Nephron (organoid): ENCODE results near the gene ARHGEF12.

ENCODE experiments used
- H3K27ac Mint-ChIP-seq, 3 experiments: 2 replicates each; pipeline ENCODE4 v1.8.0; 2020; ENCODE audit warnings: mixed read lengths in 3 of 3, mild to moderate bottlenecking in 2 of 3, moderate library complexity in 1 of 3
- H3K27me3 Mint-ChIP-seq: 2 replicates; pipeline ENCODE4 v1.8.0; 2021; ENCODE audit warnings: low read depth, mild to moderate bottlenecking, moderate library complexity, mixed read lengths
- H3K36me3 Mint-ChIP-seq: 2 replicates; pipeline ENCODE4 v1.8.0; 2020; ENCODE audit warnings: low read depth, mixed read lengths
- H3K4me1 Mint-ChIP-seq: 2 replicates; pipeline ENCODE4 v1.8.0; 2020; ENCODE audit warnings: mixed read lengths
- H3K4me3 Mint-ChIP-seq, 3 experiments: 2 replicates each; pipeline ENCODE4 v1.8.0; 2020; ENCODE audit warnings: mild to moderate bottlenecking in 3 of 3, mixed read lengths in 3 of 3, moderate library complexity in 2 of 3
- H3K9me3 Mint-ChIP-seq: 2 replicates; pipeline ENCODE4 v1.8.0; 2020; ENCODE audit warnings: mixed read lengths
- TF ChIP-seq, protein P1 (sequence below), 3 experiments: fragments of 200-600 bp; sonication (generic); IDR thresholded peaks; one replicate each; pipeline ENCODE4 v1.5.0; 2021; ENCODE audit warnings: antibody characterized with exemption in 3 of 3; ENCODE audit not compliant: unreplicated experiment in 3 of 3

The ARHGEF12 gene

DNA sequence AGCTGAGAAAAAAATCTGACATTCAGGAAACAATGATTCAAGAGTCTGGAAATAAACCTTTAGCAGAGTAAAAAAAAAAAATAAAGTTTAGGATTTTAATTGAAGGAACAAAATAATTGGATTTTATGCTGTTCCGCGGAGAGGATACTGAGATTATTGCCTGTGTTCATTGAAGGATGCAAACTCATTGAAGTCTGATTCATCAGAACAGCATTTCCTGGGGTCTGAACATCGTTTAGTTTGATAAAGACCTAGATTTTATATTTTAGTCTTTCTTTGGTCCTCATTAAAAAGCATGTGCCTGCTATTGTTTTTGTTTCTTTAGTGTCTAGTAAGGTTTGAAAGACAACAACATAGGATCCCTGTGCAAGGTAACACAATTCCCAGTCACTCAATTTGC is 6.7 kb upstream of the ARHGEF12 start:
- H3K9me3 Mint-ChIP-seq: no peaks in the 10 kb centered on the region
- TF ChIP-seq, protein P1, sequence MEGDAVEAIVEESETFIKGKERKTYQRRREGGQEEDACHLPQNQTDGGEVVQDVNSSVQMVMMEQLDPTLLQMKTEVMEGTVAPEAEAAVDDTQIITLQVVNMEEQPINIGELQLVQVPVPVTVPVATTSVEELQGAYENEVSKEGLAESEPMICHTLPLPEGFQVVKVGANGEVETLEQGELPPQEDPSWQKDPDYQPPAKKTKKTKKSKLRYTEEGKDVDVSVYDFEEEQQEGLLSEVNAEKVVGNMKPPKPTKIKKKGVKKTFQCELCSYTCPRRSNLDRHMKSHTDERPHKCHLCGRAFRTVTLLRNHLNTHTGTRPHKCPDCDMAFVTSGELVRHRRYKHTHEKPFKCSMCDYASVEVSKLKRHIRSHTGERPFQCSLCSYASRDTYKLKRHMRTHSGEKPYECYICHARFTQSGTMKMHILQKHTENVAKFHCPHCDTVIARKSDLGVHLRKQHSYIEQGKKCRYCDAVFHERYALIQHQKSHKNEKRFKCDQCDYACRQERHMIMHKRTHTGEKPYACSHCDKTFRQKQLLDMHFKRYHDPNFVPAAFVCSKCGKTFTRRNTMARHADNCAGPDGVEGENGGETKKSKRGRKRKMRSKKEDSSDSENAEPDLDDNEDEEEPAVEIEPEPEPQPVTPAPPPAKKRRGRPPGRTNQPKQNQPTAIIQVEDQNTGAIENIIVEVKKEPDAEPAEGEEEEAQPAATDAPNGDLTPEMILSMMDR (IDR thresholded peaks at IDR 0.05; ENCODE audit: unreplicated experiment in 3 of 3): no peak
- H3K36me3 Mint-ChIP-seq: peaks cover 21% of the 10 kb centered on the region
- no peak overlapping the region for H3K4me3 Mint-ChIP-seq
- peaks cover 70% of the 10 kb centered on the region for H3K4me1 Mint-ChIP-seq
- H3K27ac Mint-ChIP-seq: no peak overlapping the region
- H3K27me3 Mint-ChIP-seq: no peaks in the 10 kb centered on the region

DNA sequence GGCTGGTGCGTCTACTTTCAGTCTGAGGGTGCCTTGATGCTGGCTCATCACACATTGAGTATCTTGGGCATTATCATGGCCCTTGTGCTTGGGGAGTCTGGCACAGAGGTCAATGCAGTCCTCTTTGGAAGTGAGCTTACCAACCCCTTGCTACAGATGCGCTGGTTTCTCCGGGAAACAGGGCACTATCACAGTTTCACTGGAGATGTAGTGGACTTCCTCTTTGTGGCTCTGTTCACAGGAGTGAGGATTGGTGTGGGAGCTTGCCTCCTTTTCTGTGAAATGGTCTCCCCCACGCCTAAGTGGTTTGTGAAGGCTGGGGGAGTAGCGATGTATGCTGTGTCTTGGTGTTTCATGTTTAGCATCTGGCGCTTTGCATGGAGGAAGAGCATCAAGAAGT is 6.2 kb upstream of the ARHGEF12 start:
- H3K9me3 Mint-ChIP-seq: no peaks in the 10 kb centered on the region
- H3K4me3 Mint-ChIP-seq: no peak overlapping the region
- no peaks in the 10 kb centered on the region for H3K27me3 Mint-ChIP-seq
- TF ChIP-seq, protein P1 (IDR thresholded peaks at IDR 0.05; ENCODE audit: unreplicated experiment in 3 of 3): no peak
- peaks cover 21% of the 10 kb centered on the region for H3K36me3 Mint-ChIP-seq
- peaks cover 67% of the 10 kb centered on the region for H3K4me1 Mint-ChIP-seq
- peak overlapping the region in 1 of 3 experiments; percentile 34 for H3K27ac Mint-ChIP-seq

DNA sequence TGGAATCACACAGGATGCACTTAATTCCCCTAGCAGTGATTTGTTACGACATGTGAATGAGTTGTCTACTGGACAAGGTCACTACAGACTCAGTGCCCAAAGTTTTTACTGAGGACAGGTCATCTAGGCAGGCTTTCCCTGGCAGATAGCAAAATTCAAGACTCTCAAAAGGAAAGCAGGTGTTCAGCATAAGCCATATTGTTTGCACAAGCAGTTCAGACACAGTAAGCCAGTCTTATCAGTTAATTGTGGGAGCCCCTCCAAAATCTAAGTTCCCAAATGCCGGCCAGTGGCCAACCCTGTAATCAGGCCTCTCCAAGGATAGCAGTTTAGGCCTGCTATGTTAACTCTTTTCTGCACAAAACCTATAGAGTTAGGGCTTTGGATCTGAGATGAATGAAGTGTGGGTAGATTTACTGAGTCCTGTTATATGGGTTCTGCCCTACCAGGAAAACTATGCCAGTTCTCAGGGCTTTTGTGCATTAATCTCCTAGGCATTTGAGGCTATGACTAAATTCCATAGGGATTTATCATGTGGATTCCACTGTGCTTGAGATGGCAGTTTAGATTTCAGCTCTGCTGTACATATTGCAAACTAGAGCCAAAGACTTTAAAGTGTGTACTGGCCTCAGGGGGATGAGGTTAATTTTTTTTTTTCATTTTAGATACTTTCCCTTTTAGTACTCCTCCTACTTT is 4.8 kb upstream of the ARHGEF12 start:
- no peaks in the 10 kb centered on the region for H3K9me3 Mint-ChIP-seq
- H3K4me3 Mint-ChIP-seq: peak overlapping the region in 1 of 3 experiments; percentile 58
- peaks cover 60% of the 10 kb centered on the region for H3K4me1 Mint-ChIP-seq
- TF ChIP-seq, protein P1 (IDR thresholded peaks at IDR 0.05; ENCODE audit: unreplicated experiment in 3 of 3): no peak
- H3K27me3 Mint-ChIP-seq: no peaks in the 10 kb centered on the region
- peak overlapping the region; percentile 38 to 81 (median 79) for H3K27ac Mint-ChIP-seq
- peaks cover 21% of the 10 kb centered on the region for H3K36me3 Mint-ChIP-seq

DNA sequence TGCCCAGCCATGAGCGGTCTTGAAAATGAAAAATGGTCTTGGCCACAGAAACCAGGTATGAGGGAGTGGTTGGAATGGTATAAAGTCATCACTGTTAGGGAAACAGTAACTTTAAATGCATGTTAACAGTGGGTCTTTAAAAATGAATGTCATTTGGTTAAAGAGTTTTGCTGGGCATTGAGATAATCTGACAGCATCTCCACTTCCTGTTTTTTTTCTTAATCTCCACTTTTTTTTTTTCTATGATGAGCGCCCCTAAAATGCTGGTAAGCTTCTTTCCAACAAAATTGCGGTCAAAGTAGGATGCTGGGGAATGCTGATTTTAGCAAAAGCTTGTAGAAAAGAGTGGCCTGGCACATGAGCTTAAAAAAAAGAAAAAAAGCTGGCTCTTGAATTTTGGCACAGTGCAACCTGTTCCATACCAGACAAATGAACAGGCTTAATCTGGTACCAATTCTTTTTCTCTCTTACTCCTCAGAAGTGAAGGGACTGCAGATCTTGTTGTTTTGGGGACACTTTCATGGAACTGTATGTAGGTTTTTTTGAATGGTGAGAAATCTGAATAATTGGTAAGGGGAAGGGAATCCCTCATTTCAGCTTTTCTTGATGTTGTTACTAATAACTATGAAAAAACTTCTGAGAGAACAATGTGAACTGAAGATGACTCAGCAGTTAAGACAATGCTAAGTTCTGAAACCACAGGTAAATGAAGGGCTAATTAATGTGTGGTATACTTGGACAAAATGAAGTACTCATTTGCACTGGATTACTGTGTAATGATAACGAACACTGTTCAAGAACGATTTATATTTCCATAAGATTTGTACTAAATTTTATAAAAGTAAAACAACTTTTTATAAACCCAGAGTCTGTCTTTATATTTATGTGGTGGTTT is 3.1 kb upstream of the ARHGEF12 start:
- Mint-ChIP-seq H3K4me1 (peaks cover 53% of the 10 kb centered on the region), H3K36me3 (peaks cover 18% of the 10 kb centered on the region), H3K27ac (no peak overlapping the region)

DNA sequence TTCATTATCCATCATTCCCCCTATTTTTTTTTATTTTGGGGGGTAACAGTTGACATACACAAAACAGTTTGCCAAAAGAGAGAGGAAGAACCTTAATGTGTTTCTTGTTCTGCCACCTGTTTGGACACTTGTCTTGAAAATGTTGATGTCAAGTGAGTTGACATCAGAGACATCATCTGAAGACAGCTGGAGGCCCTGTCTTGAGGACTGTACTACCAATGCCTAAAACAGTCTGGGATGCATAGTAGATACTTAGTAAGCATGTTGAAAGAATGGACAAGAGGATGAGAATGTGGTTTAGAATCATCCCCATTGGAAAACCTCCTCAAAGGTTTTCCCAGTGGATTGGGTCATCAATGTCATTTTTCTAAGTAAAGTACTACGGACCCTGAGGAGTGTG is 2.4 kb upstream of the ARHGEF12 start:
- TF ChIP-seq, protein P1 (IDR thresholded peaks at IDR 0.05; ENCODE audit: unreplicated experiment in 3 of 3): no peak
- H3K36me3 Mint-ChIP-seq: peaks cover 12% of the 10 kb centered on the region
- H3K27me3 Mint-ChIP-seq: no peaks in the 10 kb centered on the region
- no peak overlapping the region for H3K27ac Mint-ChIP-seq
- peak overlapping the region in 1 of 3 experiments; percentile 31 for H3K4me3 Mint-ChIP-seq
- peaks cover 54% of the 10 kb centered on the region for H3K4me1 Mint-ChIP-seq
- no peaks in the 10 kb centered on the region for H3K9me3 Mint-ChIP-seq

More for the DNA sequence above, 3.1 kb upstream of the ARHGEF12 start:
- H3K27me3 Mint-ChIP-seq: no peaks in the 10 kb centered on the region
- TF ChIP-seq, protein P1 (IDR thresholded peaks at IDR 0.05; ENCODE audit: unreplicated experiment in 3 of 3): no peak
- no peaks in the 10 kb centered on the region for H3K9me3 Mint-ChIP-seq
- H3K4me3 Mint-ChIP-seq: peak overlapping the region in 1 of 3 experiments; percentile 17
